ENCODE data around the gene OR6S1. TPM values are rescaled to one million over a fixed set of nuclear protein-coding genes. Genes with fewer than 3 reads are reported as not detected.
"Not testable (repeated sequence)": the region's sequence is repeated elsewhere in the genome, so short reads cannot be mapped to it uniquely, and the experiment has no call there.

The OR6S1 gene
- total and polyA plus RNA-seq, 4 donors = not detected

DNA sequence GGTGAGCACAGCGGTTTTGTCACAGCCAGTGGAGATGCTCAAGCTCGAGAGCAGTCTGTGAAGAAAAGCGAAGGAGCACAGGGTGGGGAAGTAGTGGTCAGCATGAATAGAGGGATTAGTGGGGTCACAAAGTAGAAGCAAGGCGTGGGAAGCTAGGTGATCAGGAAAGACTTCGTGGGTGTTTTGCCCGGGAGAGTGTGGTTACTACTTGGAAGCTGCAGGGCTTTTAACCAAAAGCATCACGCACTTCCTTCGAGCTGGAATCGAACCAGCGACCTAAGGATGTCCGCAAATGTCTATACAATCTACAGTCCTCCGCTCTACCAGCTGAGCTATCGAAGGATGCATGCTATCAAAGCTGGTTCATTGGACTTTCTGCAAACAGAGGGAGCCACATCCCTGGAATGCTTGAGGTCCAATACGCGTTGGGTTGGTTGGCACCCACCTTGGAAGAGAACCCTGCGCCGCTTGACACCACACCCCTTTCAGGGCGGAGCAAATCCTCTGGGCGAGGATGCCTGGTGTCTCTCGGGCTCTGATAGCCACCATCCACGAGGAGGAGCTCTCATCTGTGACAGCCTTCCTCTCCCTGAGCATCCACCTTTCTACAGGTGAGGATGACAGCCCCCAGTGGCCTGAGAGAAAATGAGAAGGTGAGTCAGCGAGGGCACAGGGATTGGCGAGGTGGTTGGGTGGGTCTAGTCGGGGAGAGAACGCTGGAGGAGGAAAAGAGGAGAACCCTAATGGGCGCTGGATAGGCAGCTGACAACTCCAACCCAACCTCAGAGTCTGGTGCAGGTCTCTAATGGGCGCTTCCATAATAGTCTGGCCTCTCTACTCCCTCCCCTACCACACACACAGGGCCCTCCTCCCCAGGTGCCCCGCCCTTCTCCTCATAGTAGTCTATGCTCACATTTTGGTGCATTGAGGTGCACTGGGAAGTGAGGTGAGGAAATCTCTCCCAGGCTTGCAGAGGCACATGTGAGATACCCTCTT is 16.0 kb upstream of the OR6S1 start:
- Histone ChIP-seq H3K27me3 (ENCODE audit: control insufficient read depth, insufficient read depth, low read length) (peaks cover 75% of the 10 kb centered on the region), H3K4me3 (ENCODE audit: low read depth, low read length) (no peak overlapping the region), H3K27ac (ENCODE audit: low read depth, low read length) (no peak overlapping the region), H3K36me3 (ENCODE audit: control insufficient read depth, insufficient read depth, low read length) (no peaks in the 10 kb centered on the region), H3K9me3 (ENCODE audit: control insufficient read depth, insufficient read depth, low read length) (no peaks in the 10 kb centered on the region), H3K4me1 (ENCODE audit: control insufficient read depth, insufficient read depth, low read length) (peaks cover 8% of the 10 kb centered on the region)
- DNase-seq (ENCODE audit: low read depth in 4 of 6, low spot score in 6 of 6) = no peak
- 13% methylated on average over 22 of the region's 28 CpGs for WGBS (ENCODE audit: insufficient coverage)

DNA sequence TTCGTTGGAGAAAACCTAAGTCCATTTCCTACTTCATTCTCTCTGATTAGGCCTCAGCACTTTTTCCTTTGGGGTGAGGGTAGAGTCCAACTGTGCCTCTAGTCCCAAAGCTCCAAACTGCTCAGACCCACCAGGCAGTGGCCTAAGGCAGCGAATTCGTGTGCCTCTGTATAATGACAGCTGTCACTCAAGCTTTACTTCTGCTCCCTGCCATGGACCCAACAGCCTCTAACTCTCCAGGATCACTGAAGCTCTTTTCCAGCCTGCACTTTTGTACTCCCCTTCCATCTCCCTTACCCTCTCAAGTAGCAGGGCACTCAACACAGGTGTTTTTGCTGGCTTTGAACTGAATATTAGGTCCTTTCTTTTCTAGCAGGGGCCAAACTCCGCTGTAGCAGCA is 14.8 kb upstream of the OR6S1 start:
- 80% methylated on average over 3 of the region's 4 CpGs for WGBS (ENCODE audit: insufficient coverage)

DNA sequence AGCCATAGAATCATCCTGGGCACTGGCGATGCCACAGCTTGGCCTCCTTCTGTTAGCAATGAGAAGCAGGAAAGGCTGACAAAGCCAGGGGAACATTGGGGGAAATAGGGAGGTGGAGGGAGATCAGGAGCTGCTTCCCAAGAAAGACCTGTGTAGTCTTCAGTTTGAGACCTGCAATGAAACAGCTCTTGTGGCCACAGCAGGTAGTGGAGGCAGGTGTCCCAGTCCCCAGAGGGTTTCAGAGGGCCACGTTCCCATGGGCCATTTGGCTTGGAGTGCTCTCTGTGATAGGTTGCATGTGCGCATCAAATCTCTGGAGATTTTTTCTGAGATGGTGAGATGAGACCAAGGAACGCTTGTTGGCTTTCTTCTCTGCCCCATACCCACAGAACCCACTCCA is 14.4 kb upstream of the OR6S1 start:
- Histone ChIP-seq H3K27me3 (ENCODE audit: control insufficient read depth, insufficient read depth, low read length) (peaks cover 67% of the 10 kb centered on the region), H3K27ac (ENCODE audit: low read depth, low read length) (no peak overlapping the region), H3K9me3 (ENCODE audit: control insufficient read depth, insufficient read depth, low read length) (no peaks in the 10 kb centered on the region), H3K36me3 (ENCODE audit: control insufficient read depth, insufficient read depth, low read length) (no peaks in the 10 kb centered on the region), H3K4me1 (ENCODE audit: control insufficient read depth, insufficient read depth, low read length) (peaks cover 8% of the 10 kb centered on the region), H3K4me3 (ENCODE audit: low read depth, low read length) (no peak overlapping the region)
- WGBS (ENCODE audit: insufficient coverage) = 74% methylated on average over 2 of the region's 4 CpGs
- DNase-seq (ENCODE audit: low read depth in 4 of 6, low spot score in 6 of 6) = no peak

More for the DNA sequence above, 14.8 kb upstream of the OR6S1 start:
- no peaks in the 10 kb centered on the region for H3K9me3 ChIP-seq (ENCODE audit: control insufficient read depth, insufficient read depth, low read length)
- no peak overlapping the region for H3K4me3 ChIP-seq (ENCODE audit: low read depth, low read length)
- peaks cover 69% of the 10 kb centered on the region for H3K27me3 ChIP-seq (ENCODE audit: control insufficient read depth, insufficient read depth, low read length)
- no peak for DNase-seq (ENCODE audit: low read depth in 4 of 6, low spot score in 6 of 6)
- H3K4me1 ChIP-seq (ENCODE audit: control insufficient read depth, insufficient read depth, low read length) = peaks cover 8% of the 10 kb centered on the region
- no peak overlapping the region for H3K27ac ChIP-seq (ENCODE audit: low read depth, low read length)
- no peaks in the 10 kb centered on the region for H3K36me3 ChIP-seq (ENCODE audit: control insufficient read depth, insufficient read depth, low read length)

DNA sequence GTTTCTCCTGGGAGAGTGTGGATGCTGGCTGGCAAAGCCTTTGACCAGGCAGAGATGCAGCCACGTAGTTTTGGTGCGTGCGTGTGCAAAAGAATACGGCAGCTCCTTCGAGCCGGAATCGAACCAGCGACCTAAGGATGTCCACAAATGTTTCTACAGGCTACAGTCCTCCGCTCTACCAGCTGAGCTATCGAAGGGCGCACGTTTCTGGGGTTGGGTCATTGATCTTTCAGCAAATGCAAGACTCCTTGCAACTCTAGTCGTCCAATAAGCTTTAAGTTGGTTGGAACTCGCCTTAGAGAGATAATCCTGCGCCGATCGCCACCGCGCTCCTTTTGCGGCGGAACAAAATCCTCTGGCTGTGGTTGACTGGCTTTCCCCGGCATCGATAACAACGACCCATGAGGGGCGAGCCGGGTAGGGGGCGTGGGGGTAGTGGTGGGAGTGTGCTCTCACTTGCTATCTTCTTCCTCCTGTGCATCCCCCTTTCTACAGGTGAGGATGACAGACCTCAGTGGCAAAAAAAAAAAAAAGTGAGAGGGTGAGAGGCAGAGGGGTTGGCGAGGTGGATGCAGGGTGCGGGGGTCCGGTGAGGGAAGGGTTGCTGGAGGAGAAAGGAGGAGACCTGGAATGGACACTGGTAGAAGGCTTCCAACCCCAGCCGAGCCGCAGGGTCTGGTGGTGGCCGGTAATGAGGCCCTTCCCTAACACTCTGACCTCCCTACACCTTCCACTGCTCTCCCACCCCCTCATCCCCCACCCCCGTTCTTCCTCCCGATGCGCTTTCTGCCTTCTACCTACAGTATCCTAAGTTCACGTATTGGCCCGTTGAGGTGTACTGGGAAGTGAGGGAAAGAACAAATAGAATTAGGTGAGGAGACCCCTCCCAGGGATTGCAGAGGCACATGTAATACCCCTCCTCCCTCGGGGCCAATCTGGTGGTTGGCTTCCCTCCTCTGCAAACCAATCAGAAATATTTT is 11.8 kb upstream of the OR6S1 start:
- H3K27me3 ChIP-seq (ENCODE audit: control insufficient read depth, insufficient read depth, low read length) = peaks cover 51% of the 10 kb centered on the region
- H3K4me3 ChIP-seq (ENCODE audit: low read depth, low read length) = no peak overlapping the region
- no peaks in the 10 kb centered on the region for H3K9me3 ChIP-seq (ENCODE audit: control insufficient read depth, insufficient read depth, low read length)
- peaks cover 8% of the 10 kb centered on the region for H3K4me1 ChIP-seq (ENCODE audit: control insufficient read depth, insufficient read depth, low read length)
- WGBS (ENCODE audit: insufficient coverage) = 3% methylated on average over 21 of the region's 39 CpGs
- H3K36me3 ChIP-seq (ENCODE audit: control insufficient read depth, insufficient read depth, low read length) = no peaks in the 10 kb centered on the region
- H3K27ac ChIP-seq (ENCODE audit: low read depth, low read length) = no peak overlapping the region
- peak in 2 of 6 donors; percentile 55 to 69 for DNase-seq (ENCODE audit: low read depth in 4 of 6, low spot score in 6 of 6)

DNA sequence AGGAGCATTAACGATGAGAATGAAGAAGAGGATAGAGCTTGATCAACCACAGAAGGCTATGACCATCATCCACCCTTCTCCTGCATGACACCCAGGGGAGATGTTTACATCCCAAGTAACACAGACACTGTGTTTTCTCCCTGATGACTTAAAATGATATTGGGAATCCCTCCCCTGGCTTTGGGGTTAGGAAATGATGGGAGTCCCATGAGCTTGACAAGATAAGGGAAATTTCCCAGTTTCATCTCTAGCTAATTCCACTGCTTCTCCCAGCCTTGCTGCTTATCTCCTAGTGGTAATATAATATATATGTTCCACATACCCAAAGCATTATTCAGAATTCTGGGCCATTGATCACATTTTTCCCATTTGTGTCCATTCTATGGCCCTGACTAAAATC is 4.0 kb upstream of the OR6S1 start:
- Histone ChIP-seq H3K27ac (ENCODE audit: low read depth, low read length) (no peak overlapping the region), H3K4me3 (ENCODE audit: low read depth, low read length) (no peak overlapping the region), H3K4me1 (ENCODE audit: control insufficient read depth, insufficient read depth, low read length) (no peaks in the 10 kb centered on the region), H3K9me3 (ENCODE audit: control insufficient read depth, insufficient read depth, low read length) (no peaks in the 10 kb centered on the region), H3K36me3 (ENCODE audit: control insufficient read depth, insufficient read depth, low read length) (no peaks in the 10 kb centered on the region), H3K27me3 (ENCODE audit: control insufficient read depth, insufficient read depth, low read length) (no peaks in the 10 kb centered on the region)
- DNase-seq (ENCODE audit: low read depth in 4 of 6, low spot score in 6 of 6) = no peak
- WGBS (ENCODE audit: insufficient coverage) = no CpG with 5 or more reads among the region's 1 CpG

DNA sequence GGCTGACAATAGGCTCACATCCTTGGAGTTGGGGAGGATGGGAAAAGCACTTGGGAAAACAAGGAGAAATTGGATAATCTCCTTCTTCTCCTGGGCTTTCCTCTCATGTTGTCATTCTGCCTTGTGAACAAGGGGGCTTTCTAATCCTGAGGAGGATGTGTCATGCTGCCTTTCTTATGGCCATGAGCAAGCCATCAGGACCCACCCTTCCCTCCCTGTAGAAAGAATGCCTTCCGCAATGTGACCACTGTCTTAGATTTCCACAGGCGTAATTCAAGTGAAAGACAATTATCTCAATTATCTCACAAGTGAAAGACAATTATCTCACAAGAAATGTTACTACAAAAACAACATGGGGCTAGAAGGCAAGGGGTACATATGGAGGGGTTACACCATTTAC is 3.0 kb upstream of the OR6S1 start:
- 86% methylated on average over 1 of the region's 2 CpGs for WGBS (ENCODE audit: insufficient coverage)
- Histone ChIP-seq H3K4me3 (ENCODE audit: low read depth, low read length) (no peak overlapping the region), H3K9me3 (ENCODE audit: control insufficient read depth, insufficient read depth, low read length) (no peaks in the 10 kb centered on the region), H3K27ac (ENCODE audit: low read depth, low read length) (no peak overlapping the region), H3K36me3 (ENCODE audit: control insufficient read depth, insufficient read depth, low read length) (no peaks in the 10 kb centered on the region), H3K27me3 (ENCODE audit: control insufficient read depth, insufficient read depth, low read length) (no peaks in the 10 kb centered on the region), H3K4me1 (ENCODE audit: control insufficient read depth, insufficient read depth, low read length) (no peaks in the 10 kb centered on the region)
- no peak for DNase-seq (ENCODE audit: low read depth in 4 of 6, low spot score in 6 of 6)

DNA sequence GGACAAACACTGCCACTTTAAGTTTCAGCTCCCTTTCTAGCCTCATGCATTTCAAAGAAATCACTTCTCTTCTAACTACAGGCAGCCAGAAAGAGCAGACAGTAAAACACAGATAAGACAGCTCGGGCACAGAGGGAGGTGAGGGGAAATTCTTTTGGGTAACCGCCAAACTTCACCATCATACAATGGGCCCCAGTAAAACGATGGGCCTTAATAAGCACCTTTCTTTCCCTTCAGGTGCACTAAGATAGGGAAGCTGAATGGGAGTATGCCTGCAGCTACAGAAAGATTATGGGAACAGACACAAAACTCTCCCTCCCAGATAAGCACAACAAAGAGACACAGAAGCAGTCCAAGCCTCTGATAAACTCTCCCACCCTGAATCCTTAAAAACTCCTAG is 1.3 kb upstream of the OR6S1 start:
- H3K27me3 ChIP-seq (ENCODE audit: control insufficient read depth, insufficient read depth, low read length); H3K4me3 ChIP-seq (ENCODE audit: low read depth, low read length); H3K27ac ChIP-seq (ENCODE audit: low read depth, low read length); H3K4me1 ChIP-seq (ENCODE audit: control insufficient read depth, insufficient read depth, low read length); DNase-seq (ENCODE audit: low read depth in 4 of 6, low spot score in 6 of 6); H3K9me3 ChIP-seq (ENCODE audit: control insufficient read depth, insufficient read depth, low read length); H3K36me3 ChIP-seq (ENCODE audit: control insufficient read depth, insufficient read depth, low read length): not testable (repeated sequence)
- 17% methylated on average over 1 of the region's 3 CpGs for WGBS (ENCODE audit: insufficient coverage)

DNA sequence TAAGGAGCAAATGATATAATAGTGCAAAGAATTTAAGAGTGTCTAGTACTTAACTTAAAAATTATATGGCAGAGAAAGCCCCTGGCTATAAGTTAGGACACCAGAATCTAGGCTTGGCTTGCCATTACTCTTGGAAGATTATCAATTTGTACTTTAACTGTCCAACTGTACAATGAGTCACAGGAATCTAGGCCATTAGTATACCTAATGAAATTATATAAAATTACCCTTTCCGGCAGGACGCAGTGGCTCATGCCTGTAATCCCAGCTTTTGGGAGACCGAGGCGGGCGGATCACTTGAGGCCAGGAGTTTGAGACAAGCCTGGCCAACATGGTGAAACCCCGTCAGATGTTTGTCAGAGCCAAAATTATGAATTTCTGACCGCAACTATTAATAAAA is 691 bp upstream of the OR6S1 start:
- Histone ChIP-seq H3K9me3 (ENCODE audit: control insufficient read depth, insufficient read depth, low read length) (no peaks in the 10 kb centered on the region), H3K36me3 (ENCODE audit: control insufficient read depth, insufficient read depth, low read length) (no peaks in the 10 kb centered on the region), H3K27me3 (ENCODE audit: control insufficient read depth, insufficient read depth, low read length) (no peaks in the 10 kb centered on the region), H3K27ac (ENCODE audit: low read depth, low read length) (no peak overlapping the region), H3K4me1 (ENCODE audit: control insufficient read depth, insufficient read depth, low read length) (no peaks in the 10 kb centered on the region), H3K4me3 (ENCODE audit: low read depth, low read length) (no peak overlapping the region)
- WGBS (ENCODE audit: insufficient coverage) = 93% methylated on average over 4 of the region's 7 CpGs
- no peak for DNase-seq (ENCODE audit: low read depth in 4 of 6, low spot score in 6 of 6)

DNA sequence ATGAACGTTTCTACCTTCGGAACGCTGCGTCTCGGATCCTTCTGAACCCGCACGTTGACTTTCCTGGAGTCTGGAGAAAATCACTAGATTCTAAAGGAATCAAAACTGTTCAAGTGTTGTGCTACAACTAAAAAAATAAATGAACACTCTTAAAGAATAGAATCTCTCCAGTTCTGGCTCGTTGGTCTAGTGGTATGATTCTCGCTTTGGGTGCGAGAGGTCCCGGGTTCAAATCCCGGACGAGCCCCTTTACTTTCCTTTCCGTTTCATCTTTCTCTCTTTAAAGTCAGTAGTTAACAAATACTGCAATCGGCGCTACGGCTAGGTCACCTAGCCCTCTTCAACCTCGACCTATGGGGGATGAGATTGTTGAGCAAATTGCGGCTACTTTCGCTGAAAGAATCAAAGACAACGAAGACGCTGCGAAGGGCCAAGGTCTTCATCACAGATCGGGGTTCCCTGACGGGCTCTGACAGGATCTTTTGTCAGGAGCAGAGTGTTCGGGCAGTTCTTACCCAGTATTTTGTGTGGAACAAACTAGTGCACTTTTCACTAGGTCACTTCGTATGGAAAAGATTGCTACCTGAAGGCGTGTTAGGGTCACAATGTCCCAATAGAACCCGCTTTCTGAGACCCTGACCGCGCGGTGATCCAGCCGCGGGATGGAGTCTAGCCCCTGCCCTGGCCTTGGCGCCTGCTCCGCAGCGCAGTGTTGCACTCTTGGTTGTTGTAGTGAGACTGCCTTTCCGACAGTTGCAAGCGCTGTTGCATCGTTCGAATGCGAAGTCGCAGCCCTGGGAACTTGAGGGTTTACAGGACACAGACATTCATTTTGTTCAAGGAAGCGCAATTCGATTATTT is 8.4 kb downstream of the OR6S1 start:
- peak overlapping the region; percentile 21 for H3K4me3 ChIP-seq (ENCODE audit: low read depth, low read length)
- H3K9me3 ChIP-seq (ENCODE audit: control insufficient read depth, insufficient read depth, low read length) = no peaks in the 10 kb centered on the region
- H3K27me3 ChIP-seq (ENCODE audit: control insufficient read depth, insufficient read depth, low read length) = peaks cover 60% of the 10 kb centered on the region
- H3K27ac ChIP-seq (ENCODE audit: low read depth, low read length) = no peak overlapping the region
- no peaks in the 10 kb centered on the region for H3K36me3 ChIP-seq (ENCODE audit: control insufficient read depth, insufficient read depth, low read length)
- peak in 3 of 6 donors; percentile 26 to 84 (median 62) for DNase-seq (ENCODE audit: low read depth in 4 of 6, low spot score in 6 of 6)
- H3K4me1 ChIP-seq (ENCODE audit: control insufficient read depth, insufficient read depth, low read length) = peaks cover 23% of the 10 kb centered on the region
- 2% methylated on average over 30 of the region's 45 CpGs for WGBS (ENCODE audit: insufficient coverage)
